ENCODE results near the gene LILRB2.

DNA sequence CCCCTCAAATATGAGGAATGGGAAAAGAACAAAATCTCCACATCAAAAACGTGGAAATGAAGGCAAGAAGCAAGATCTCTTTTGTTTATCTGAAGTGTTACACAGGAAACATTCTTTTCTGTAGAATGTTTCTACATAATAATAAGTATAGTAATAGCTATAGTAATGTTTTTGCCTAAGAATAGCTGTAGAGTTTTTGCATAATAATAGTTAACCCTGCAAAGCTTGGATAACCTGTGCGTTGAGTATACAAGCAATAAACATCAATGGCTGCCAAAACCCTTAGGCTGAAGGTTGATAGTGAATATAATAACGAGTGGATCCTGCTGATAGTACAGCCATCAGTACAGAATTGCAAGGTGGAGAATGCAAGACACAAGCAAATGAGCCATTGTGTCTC, 43.2 kb upstream of the LILRB2 start:
- TF ChIP-seq CTCF (IDR thresholded peaks at IDR 0.05; ENCODE audit: extremely low read depth in 1 of 2, insufficient read depth in 1 of 2, low read depth in 1 of 2, low read length in 2 of 2): no peak
- TF ChIP-seq POLR2AphosphoS5 (IDR thresholded peaks at IDR 0.05; ENCODE audit: insufficient read depth, low read depth, low read length): no peak
- no peak for TF ChIP-seq EZH2 (IDR thresholded peaks at IDR 0.05; ENCODE audit: borderline replicate concordance, low read depth, low read length, severe bottlenecking)
- no peak for TF ChIP-seq FOS (IDR thresholded peaks at IDR 0.05; ENCODE audit: borderline replicate concordance, insufficient read depth, low read length)
- no peak for TF ChIP-seq MAX (IDR thresholded peaks at IDR 0.05; ENCODE audit: insufficient read depth, insufficient read length)
- no peak for TF ChIP-seq POLR2A (IDR thresholded peaks at IDR 0.05; ENCODE audit: low read depth, low read length)

Data from endothelial cell of umbilical vein (primary cell).